ENCODE measurements around the gene APBA3.

Gene APBA3

GRCh38 chr19:3753631-3754410, 7.7 kb downstream of the APBA3 start:
- H3K27ac ChIP-seq (replicated peaks) = no peak overlapping the region
- no peak for TF ChIP-seq POLR2AphosphoS5 (IDR thresholded peaks at IDR 0.05; ENCODE audit: low read depth)
- TF ChIP-seq, protein P1, sequence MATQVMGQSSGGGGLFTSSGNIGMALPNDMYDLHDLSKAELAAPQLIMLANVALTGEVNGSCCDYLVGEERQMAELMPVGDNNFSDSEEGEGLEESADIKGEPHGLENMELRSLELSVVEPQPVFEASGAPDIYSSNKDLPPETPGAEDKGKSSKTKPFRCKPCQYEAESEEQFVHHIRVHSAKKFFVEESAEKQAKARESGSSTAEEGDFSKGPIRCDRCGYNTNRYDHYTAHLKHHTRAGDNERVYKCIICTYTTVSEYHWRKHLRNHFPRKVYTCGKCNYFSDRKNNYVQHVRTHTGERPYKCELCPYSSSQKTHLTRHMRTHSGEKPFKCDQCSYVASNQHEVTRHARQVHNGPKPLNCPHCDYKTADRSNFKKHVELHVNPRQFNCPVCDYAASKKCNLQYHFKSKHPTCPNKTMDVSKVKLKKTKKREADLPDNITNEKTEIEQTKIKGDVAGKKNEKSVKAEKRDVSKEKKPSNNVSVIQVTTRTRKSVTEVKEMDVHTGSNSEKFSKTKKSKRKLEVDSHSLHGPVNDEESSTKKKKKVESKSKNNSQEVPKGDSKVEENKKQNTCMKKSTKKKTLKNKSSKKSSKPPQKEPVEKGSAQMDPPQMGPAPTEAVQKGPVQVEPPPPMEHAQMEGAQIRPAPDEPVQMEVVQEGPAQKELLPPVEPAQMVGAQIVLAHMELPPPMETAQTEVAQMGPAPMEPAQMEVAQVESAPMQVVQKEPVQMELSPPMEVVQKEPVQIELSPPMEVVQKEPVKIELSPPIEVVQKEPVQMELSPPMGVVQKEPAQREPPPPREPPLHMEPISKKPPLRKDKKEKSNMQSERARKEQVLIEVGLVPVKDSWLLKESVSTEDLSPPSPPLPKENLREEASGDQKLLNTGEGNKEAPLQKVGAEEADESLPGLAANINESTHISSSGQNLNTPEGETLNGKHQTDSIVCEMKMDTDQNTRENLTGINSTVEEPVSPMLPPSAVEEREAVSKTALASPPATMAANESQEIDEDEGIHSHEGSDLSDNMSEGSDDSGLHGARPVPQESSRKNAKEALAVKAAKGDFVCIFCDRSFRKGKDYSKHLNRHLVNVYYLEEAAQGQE (IDR thresholded peaks at IDR 0.05; ENCODE audit: insufficient replicate concordance, low read depth) = no peak
- TF ChIP-seq, protein P2, sequence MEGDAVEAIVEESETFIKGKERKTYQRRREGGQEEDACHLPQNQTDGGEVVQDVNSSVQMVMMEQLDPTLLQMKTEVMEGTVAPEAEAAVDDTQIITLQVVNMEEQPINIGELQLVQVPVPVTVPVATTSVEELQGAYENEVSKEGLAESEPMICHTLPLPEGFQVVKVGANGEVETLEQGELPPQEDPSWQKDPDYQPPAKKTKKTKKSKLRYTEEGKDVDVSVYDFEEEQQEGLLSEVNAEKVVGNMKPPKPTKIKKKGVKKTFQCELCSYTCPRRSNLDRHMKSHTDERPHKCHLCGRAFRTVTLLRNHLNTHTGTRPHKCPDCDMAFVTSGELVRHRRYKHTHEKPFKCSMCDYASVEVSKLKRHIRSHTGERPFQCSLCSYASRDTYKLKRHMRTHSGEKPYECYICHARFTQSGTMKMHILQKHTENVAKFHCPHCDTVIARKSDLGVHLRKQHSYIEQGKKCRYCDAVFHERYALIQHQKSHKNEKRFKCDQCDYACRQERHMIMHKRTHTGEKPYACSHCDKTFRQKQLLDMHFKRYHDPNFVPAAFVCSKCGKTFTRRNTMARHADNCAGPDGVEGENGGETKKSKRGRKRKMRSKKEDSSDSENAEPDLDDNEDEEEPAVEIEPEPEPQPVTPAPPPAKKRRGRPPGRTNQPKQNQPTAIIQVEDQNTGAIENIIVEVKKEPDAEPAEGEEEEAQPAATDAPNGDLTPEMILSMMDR (IDR thresholded peaks at IDR 0.05; ENCODE audit: insufficient read depth, low read length) = no peak
- TF ChIP-seq GABPA (IDR thresholded peaks at IDR 0.05; ENCODE audit: low read depth) = no peak
- no peak for TF ChIP-seq SPI1 (IDR thresholded peaks at IDR 0.05; ENCODE audit: borderline replicate concordance, low read depth)
- DNase-seq (ENCODE audit: low read depth in 1 of 2, low spot score in 1 of 2) = no peak
- no peaks in the 10 kb centered on the region for H3K27me3 ChIP-seq (ENCODE audit: insufficient read depth, poor library complexity, severe bottlenecking)
- H3K4me3 ChIP-seq (replicated peaks; ENCODE audit: insufficient read depth, low read length) = no peak overlapping the region

DNA sequence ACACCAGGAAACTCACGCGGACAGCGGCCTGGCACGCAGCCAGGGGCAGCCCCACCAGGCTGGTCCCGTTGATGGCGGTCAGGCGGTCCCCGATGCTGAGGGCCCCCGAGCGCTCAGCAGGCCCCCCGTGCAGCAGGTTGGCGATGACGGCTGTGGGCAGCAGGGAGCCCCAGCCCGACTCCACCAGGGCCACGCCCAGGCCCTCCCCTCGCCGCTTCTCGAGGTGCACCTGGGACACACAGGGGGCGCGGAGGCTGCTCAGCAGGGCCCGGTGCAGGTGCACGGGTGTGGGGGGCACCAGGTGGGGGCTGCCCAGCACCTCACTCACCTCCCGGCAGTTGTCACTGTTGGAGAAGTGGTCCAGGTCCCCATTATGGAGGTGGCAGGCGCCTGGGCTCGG, 9.0 kb downstream of the APBA3 start:
- Histone ChIP-seq H3K27me3 (ENCODE audit: insufficient read depth, poor library complexity, severe bottlenecking) (no peaks in the 10 kb centered on the region), H3K27ac (replicated peaks) (no peak overlapping the region), H3K4me3 (replicated peaks; ENCODE audit: insufficient read depth, low read length) (no peak overlapping the region)
- TF ChIP-seq GABPA (IDR thresholded peaks at IDR 0.05; ENCODE audit: low read depth) (no peak), SPI1 (IDR thresholded peaks at IDR 0.05; ENCODE audit: borderline replicate concordance, low read depth) (no peak), POLR2AphosphoS5 (IDR thresholded peaks at IDR 0.05; ENCODE audit: low read depth) (no peak)
- TF ChIP-seq, protein P1 (IDR thresholded peaks at IDR 0.05; ENCODE audit: insufficient replicate concordance, low read depth) = no peak
- TF ChIP-seq, protein P2 (IDR thresholded peaks at IDR 0.05; ENCODE audit: insufficient read depth, low read length) = no peak
- DNase-seq (ENCODE audit: low read depth in 1 of 2, low spot score in 1 of 2) = no peak

GRCh38 chr19:3751236-3751635, 10.3 kb downstream of the APBA3 start:
- DNase-seq (ENCODE audit: low read depth in 1 of 2, low spot score in 1 of 2) = no peak
- H3K27me3 ChIP-seq (ENCODE audit: insufficient read depth, poor library complexity, severe bottlenecking) = no peaks in the 10 kb centered on the region
- H3K4me3 ChIP-seq (replicated peaks; ENCODE audit: insufficient read depth, low read length) = no peak overlapping the region
- TF ChIP-seq SPI1 (IDR thresholded peaks at IDR 0.05; ENCODE audit: borderline replicate concordance, low read depth) (no peak), GABPA (IDR thresholded peaks at IDR 0.05; ENCODE audit: low read depth) (no peak), POLR2AphosphoS5 (IDR thresholded peaks at IDR 0.05; ENCODE audit: low read depth) (no peak)
- TF ChIP-seq, protein P1 (IDR thresholded peaks at IDR 0.05; ENCODE audit: insufficient replicate concordance, low read depth) = no peak
- TF ChIP-seq, protein P2 (IDR thresholded peaks at IDR 0.05; ENCODE audit: insufficient read depth, low read length) = no peak
- H3K27ac ChIP-seq (replicated peaks) = no peak overlapping the region

All from HL-60 (cell line).